Left lung (tissue), 10 donors: Measurements from ENCODE around the gene AMMECR1. TPM values are rescaled to one million over a fixed set of nuclear protein-coding genes. Genes with fewer than 3 reads are reported as not detected.

Experiments
- ATAC-seq: fragments of 200-7000 bp; cut with Tn5 transposase; one replicate; pipeline ENCODE4 v1.9.1; 2020; ENCODE audit warnings: moderate library complexity
- DNase-seq, 4 donors: peaks; one replicate each; pipeline ENCODE4 v3.0.0-alpha.2; 2013 to 2020
- H3K27ac ChIP-seq, 2 donors: fragments of 200-600 bp; sonication (generic) in 1 of 2; one replicate each; pipeline versions ENCODE4 v1.5.0 to v1.8.0; 2020 to 2021
- H3K27me3 ChIP-seq, 2 donors: fragments of 200-600 bp; sonication (generic) in 1 of 2; one replicate each; pipeline versions ENCODE4 v1.5.0 to v1.8.0; 2020 to 2021
- H3K36me3 ChIP-seq, 2 donors: fragments of 200-600 bp; sonication (generic) in 1 of 2; one replicate each; pipeline versions ENCODE4 v1.5.0 to v1.8.0; 2020 to 2021
- H3K4me1 ChIP-seq, 2 donors: fragments of 200-600 bp; one replicate each; pipeline ENCODE4 v1.8.0; 2021
- H3K4me3 ChIP-seq, 2 donors: fragments of 200-600 bp; sonication (generic) in 1 of 2; one replicate each; pipeline versions ENCODE4 v1.5.0 to v1.8.0; 2020 to 2021; ENCODE audit warnings: mild to moderate bottlenecking in 1 of 2
- H3K9me3 ChIP-seq, 2 donors: fragments of 200-600 bp; sonication (generic) in 1 of 2; one replicate each; pipeline versions ENCODE4 v1.5.0 to v1.8.0; 2020 to 2021
- CTCF ChIP-seq, 2 donors: fragments of 200-600 bp; sonication (generic) in 1 of 2; IDR thresholded peaks; one replicate each; pipeline versions ENCODE4 v1.5.0 to v1.8.0; 2021; ENCODE audit warnings: antibody characterized with exemption in 2 of 2
- intact Hi-C, 2 donors: fragments of 100-400 bp; cut with DNase I; formaldehyde crosslinking; loops; one replicate each; pipeline versions ENCODE4 v1.11.2 to v1.14.2; 2022
- polyA plus RNA-seq, 6 donors: library from polyadenylated mRNA; unstranded; fragments of 120-200 nt; gene quantifications; one replicate each; pipeline ENCODE4 v1.2.1, GENCODE V29; 2013; ENCODE audit not compliant: insufficient read length in 6 of 6
- total RNA-seq, 2 donors: library from RNA; stranded (reverse); fragmentation: NEBNext Ultra II Directional; extraction: Animal tissue kit (Norgen Biotek cat#: 25700); gene quantifications; one replicate each; pipeline ENCODE4 v1.2.1, GENCODE V29; 2021
- donor health status: DM: no; HTN: yes; CAD: no.
- donor health status: DM: no; HTN: no; CAD: no.

The AMMECR1 gene
- total and polyA plus RNA-seq, 8 donors = 8.9 to 15.2 (median 12.7) TPM

GRCh38 chrX:110162131-110162530 is 155.8 kb downstream of the AMMECR1 start:
- Histone ChIP-seq H3K4me1 (peaks cover 0 to 10% of the 10 kb centered on the region in 2 donors), H3K27me3 (no peaks in the 10 kb centered on the region), H3K36me3 (no peaks in the 10 kb centered on the region), H3K27ac (no peak overlapping the region), H3K4me3 (no peak overlapping the region), H3K9me3 (no peaks in the 10 kb centered on the region)
- no peak for DNase-seq
- ATAC-seq = no peak
- TF ChIP-seq CTCF (IDR thresholded peaks at IDR 0.05) = no peak
- intact Hi-C loops = loop anchor here in 1 of 2 donors (5.0 kb wide), 1 partner anchor 250 kb away; no protein-coding TSS in a partner anchor

DNA sequence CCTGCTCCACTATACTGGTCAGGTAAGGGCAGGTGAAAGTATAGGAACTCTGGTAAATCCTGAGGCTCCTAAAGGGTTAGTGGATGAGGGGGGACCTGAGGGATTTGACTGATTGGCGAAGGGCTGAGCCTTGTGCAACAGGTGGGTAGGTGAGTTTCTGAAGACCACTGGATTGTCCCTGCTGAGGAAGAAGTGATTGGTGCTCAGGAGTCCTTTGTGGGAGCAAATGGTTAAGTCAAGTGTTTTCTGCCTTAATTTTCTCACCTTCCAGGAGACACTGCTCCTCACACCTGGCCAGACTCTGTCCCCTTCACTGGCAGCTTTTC is 156.6 kb downstream of the AMMECR1 start:
- Histone ChIP-seq H3K27me3 (no peaks in the 10 kb centered on the region), H3K27ac (no peak overlapping the region), H3K4me1 (peaks cover 0 to 10% of the 10 kb centered on the region in 2 donors), H3K9me3 (no peaks in the 10 kb centered on the region), H3K36me3 (no peaks in the 10 kb centered on the region), H3K4me3 (no peak overlapping the region)
- intact Hi-C loops = loop anchor here in 1 of 2 donors (5.0 kb wide), 1 partner anchor 251 kb away; no protein-coding TSS in a partner anchor
- ATAC-seq = no peak
- no peak for TF ChIP-seq CTCF (IDR thresholded peaks at IDR 0.05)
- DNase-seq = no peak

DNA sequence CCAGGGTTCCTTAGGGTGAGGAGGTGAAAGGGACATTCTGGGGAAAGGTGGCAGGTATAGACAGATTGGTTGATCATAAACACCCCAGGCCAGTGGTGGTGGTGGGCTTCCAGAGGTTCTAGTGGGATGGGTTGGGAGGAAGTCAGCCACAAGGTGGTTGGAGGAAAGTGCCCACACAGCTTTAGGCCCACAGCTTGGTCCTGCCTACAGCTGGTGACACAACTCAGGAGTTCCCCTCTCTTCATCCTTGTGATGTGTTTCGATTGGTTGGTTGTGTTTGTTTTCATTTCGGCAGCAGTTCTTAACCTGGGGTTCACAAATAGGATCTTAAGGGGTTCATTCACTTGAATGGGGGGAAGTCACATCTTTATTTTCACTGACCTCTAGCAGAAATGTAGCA is 158.0 kb downstream of the AMMECR1 start:
- no peak for ATAC-seq
- H3K4me1 ChIP-seq = peaks cover 0 to 10% of the 10 kb centered on the region in 2 donors
- intact Hi-C loops = loop anchor here (5.0 to 10.0 kb wide), 2 partner anchors 252 to 255 kb away; no protein-coding TSS in a partner anchor
- no peak for TF ChIP-seq CTCF (IDR thresholded peaks at IDR 0.05)
- no peak overlapping the region for H3K4me3 ChIP-seq
- no peaks in the 10 kb centered on the region for H3K36me3 ChIP-seq
- no peak for DNase-seq
- no peak overlapping the region for H3K27ac ChIP-seq
- H3K9me3 ChIP-seq = no peaks in the 10 kb centered on the region
- H3K27me3 ChIP-seq = no peaks in the 10 kb centered on the region

DNA sequence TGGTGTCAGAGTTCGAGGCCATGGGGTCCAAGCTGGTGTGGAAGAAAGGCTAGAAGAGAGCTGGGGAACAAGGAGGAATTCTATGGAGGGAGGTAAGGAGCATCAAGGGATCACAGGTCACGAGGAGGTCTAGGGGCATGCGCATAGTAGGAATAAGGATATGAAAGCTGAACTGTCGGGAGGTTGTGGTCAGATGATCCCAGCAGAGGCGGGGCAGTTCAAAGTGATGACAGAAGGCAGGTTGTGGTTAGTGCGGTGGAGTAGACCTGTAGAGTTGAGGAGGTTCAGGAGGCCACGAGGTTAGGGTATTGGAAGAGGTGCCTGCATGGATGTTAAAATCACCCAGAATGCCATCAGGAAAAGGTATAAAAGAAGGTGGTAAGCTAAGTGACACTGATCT is 158.7 kb downstream of the AMMECR1 start:
- Histone ChIP-seq H3K4me3 (no peak overlapping the region), H3K27ac (no peak overlapping the region), H3K27me3 (no peaks in the 10 kb centered on the region), H3K36me3 (no peaks in the 10 kb centered on the region), H3K4me1 (peaks cover 0 to 10% of the 10 kb centered on the region in 2 donors), H3K9me3 (no peaks in the 10 kb centered on the region)
- no peak for TF ChIP-seq CTCF (IDR thresholded peaks at IDR 0.05)
- intact Hi-C loops = loop anchor here in 1 of 2 donors (10.0 kb wide), 1 partner anchor 256 kb away; no protein-coding TSS in a partner anchor
- no peak for ATAC-seq
- no peak for DNase-seq

DNA sequence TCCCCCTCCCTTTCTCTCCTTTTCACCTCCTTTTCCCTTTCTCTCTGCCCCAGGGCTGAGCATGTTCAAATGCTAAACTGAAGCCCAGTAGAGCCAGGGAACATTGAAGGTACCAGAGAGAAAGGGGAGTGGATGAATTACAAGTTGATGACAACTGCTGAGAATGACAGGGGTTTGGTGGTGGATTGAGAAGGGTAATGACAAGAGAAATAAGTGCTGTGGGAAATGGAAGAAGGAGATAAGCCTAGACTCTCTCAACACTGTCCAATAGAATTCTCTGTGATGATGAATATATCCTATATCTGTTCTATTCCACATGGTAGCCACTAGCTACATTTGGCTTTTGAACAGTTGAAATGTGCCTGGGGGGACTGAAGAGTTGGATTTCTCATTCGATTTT is 160.4 kb downstream of the AMMECR1 start:
- Histone ChIP-seq H3K27ac (no peak overlapping the region), H3K4me3 (no peak overlapping the region), H3K27me3 (no peaks in the 10 kb centered on the region), H3K36me3 (no peaks in the 10 kb centered on the region), H3K4me1 (peaks cover 0 to 10% of the 10 kb centered on the region in 2 donors), H3K9me3 (no peaks in the 10 kb centered on the region)
- DNase-seq (no peak), ATAC-seq (no peak)
- intact Hi-C loops = loop anchor here in 1 of 2 donors (10.0 kb wide), 1 partner anchor 257 kb away; no protein-coding TSS in a partner anchor
- TF ChIP-seq CTCF (IDR thresholded peaks at IDR 0.05) = no peak
